SU-DHL-6 (cell line): ENCODE measurements around the gene FAXC.

Experiments used
- EZH2phosphoT487 ChIP-seq: fragments of 200-600 bp; sonication (generic), shearing (Covaris generic); conservative IDR thresholded peaks from 2 replicates; pipeline ENCODE4 v1.6.1; 2018; ENCODE audit warnings: mild to moderate bottlenecking, antibody characterized with exemption, low read length, moderate library complexity, mixed read lengths
- TF ChIP-seq, protein P1 (sequence below): fragments of 200-600 bp; sonication (generic); IDR thresholded peaks from one replicate; pipeline ENCODE4 v1.5.1; 2017; ENCODE audit warnings: antibody characterized with exemption, mild to moderate bottlenecking, low read length, moderate library complexity; ENCODE audit not compliant: insufficient read depth, poor library complexity, severe bottlenecking

DNA sequence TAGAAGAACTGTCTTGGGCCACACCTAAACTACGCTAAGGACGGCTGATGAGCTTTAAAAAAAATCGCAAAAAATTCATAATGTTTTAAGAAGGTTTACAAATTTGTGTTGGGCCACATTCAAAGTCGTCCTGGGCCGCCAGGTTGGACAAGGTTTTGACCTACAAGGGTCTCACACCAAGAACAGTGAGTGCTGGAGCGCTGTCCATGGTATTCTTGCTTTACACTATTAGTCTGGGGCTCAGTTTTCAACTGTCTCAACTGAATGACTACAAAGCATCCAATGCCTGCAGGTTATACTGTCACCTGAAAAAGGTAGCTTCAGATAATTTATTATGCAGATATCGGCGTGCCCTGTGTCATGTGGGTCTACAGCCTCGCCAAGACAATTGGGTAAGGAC, 3.7 kb upstream of the FAXC start:
- TF ChIP-seq, protein P1, sequence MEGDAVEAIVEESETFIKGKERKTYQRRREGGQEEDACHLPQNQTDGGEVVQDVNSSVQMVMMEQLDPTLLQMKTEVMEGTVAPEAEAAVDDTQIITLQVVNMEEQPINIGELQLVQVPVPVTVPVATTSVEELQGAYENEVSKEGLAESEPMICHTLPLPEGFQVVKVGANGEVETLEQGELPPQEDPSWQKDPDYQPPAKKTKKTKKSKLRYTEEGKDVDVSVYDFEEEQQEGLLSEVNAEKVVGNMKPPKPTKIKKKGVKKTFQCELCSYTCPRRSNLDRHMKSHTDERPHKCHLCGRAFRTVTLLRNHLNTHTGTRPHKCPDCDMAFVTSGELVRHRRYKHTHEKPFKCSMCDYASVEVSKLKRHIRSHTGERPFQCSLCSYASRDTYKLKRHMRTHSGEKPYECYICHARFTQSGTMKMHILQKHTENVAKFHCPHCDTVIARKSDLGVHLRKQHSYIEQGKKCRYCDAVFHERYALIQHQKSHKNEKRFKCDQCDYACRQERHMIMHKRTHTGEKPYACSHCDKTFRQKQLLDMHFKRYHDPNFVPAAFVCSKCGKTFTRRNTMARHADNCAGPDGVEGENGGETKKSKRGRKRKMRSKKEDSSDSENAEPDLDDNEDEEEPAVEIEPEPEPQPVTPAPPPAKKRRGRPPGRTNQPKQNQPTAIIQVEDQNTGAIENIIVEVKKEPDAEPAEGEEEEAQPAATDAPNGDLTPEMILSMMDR, result no peak
- TF ChIP-seq EZH2phosphoT487, result no peak
